GM21786 (cell line): ENCODE data around the gene PRDM12.
"Not testable (repeated sequence)": the region's sequence is repeated elsewhere in the genome, so short reads cannot be mapped to it uniquely, and the experiment has no call there.

Experiments used
- ATAC-seq: cut with Tn5 transposase; IDR thresholded peaks from one replicate; pipeline ENCODE4 v1.9.1; 2021; ENCODE audit not compliant: unreplicated experiment

Gene PRDM12

GRCh38 chr9:130663258-130663976 lies 977 bp upstream of the PRDM12 start:
- ATAC-seq, result no peak

- ATAC-seq, result no peak
Measured at GRCh38 chr9:130663977-130664250, 480 bp upstream of the PRDM12 start.

- no peak for ATAC-seq
Measured at GRCh38 chr9:130665029-130665430, 636 bp downstream of the PRDM12 start.

GRCh38 chr9:130665431-130666392 lies 1.3 kb downstream of the PRDM12 start:
- no peak for ATAC-seq

- ATAC-seq, result no peak
Measured at GRCh38 chr9:130666393-130667119, 2.2 kb downstream of the PRDM12 start.

- ATAC-seq, result no peak
Measured at GRCh38 chr9:130667120-130667435, 2.7 kb downstream of the PRDM12 start.

- ATAC-seq, result no peak
Measured at GRCh38 chr9:130668196-130668595, 3.8 kb downstream of the PRDM12 start.

- no peak for ATAC-seq
Measured at GRCh38 chr9:130668659-130669058, 4.3 kb downstream of the PRDM12 start.

- ATAC-seq, result no peak
Measured at GRCh38 chr9:130669965-130670364, 5.6 kb downstream of the PRDM12 start.

GRCh38 chr9:130670644-130671043 lies 6.2 kb downstream of the PRDM12 start:
- ATAC-seq, result no peak

GRCh38 chr9:130672466-130672865 lies 8.1 kb downstream of the PRDM12 start:
- no peak for ATAC-seq

GRCh38 chr9:130672933-130673615 lies 8.7 kb downstream of the PRDM12 start:
- no peak for ATAC-seq

GRCh38 chr9:130675396-130675795 lies 11.0 kb downstream of the PRDM12 start:
- ATAC-seq, result no peak

GRCh38 chr9:130677252-130677651 lies 12.9 kb downstream of the PRDM12 start:
- no peak for ATAC-seq

GRCh38 chr9:130680836-130681768 lies 16.7 kb downstream of the PRDM12 start:
- ATAC-seq, result no peak

GRCh38 chr9:130681769-130682420 lies 17.5 kb downstream of the PRDM12 start:
- ATAC-seq, result no peak

GRCh38 chr9:130682421-130683121 lies 18.2 kb downstream of the PRDM12 start:
- no peak for ATAC-seq

- no peak for ATAC-seq
Measured at GRCh38 chr9:130685104-130685503, 20.7 kb downstream of the PRDM12 start.

- ATAC-seq, result not testable (repeated sequence)
Measured at GRCh38 chr9:130685945-130686344, 21.6 kb downstream of the PRDM12 start.
